Measurements from ENCODE around the gene SEC63. TPM values are rescaled to one million over a fixed set of nuclear protein-coding genes. Genes with fewer than 3 reads are reported as not detected.
"Not testable (repeated sequence)": the region's sequence is repeated elsewhere in the genome, so short reads cannot be mapped to it uniquely, and the experiment has no call there.

Gene SEC63
- total RNA-seq, 1 donor from 2014 or later = 154 TPM

GRCh38 chr6:107911692-107912091, 46.3 kb downstream of the SEC63 start:
- Mint-ChIP-seq H3K9me3 (peaks cover 4% of the 10 kb centered on the region), H3K4me1 (no peaks in the 10 kb centered on the region), H3K27ac (no peak overlapping the region), H3K36me3 (peaks cover 59% of the 10 kb centered on the region), H3K27me3 (ENCODE audit: low read depth) (no peaks in the 10 kb centered on the region), H3K4me3 (no peak overlapping the region)
- DNase-seq (ENCODE audit: low spot score in 2 of 2, unreplicated experiment in 2 of 2) = no peak
- no peak for TF ChIP-seq CTCF (IDR thresholded peaks at IDR 0.05; ENCODE audit: unreplicated experiment)

GRCh38 chr6:107894809-107895396, 63.1 kb downstream of the SEC63 start:
- no peak for TF ChIP-seq CTCF (IDR thresholded peaks at IDR 0.05; ENCODE audit: unreplicated experiment)
- no peak for DNase-seq (ENCODE audit: low spot score in 2 of 2, unreplicated experiment in 2 of 2)
- peaks cover 25% of the 10 kb centered on the region for H3K9me3 Mint-ChIP-seq
- H3K27me3 Mint-ChIP-seq (ENCODE audit: low read depth) = no peaks in the 10 kb centered on the region
- H3K27ac Mint-ChIP-seq = no peak overlapping the region
- no peaks in the 10 kb centered on the region for H3K4me1 Mint-ChIP-seq
- no peak overlapping the region for H3K4me3 Mint-ChIP-seq
- H3K36me3 Mint-ChIP-seq = peaks cover 71% of the 10 kb centered on the region

- DNase-seq (ENCODE audit: low spot score in 2 of 2, unreplicated experiment in 2 of 2); H3K4me1 Mint-ChIP-seq; H3K27me3 Mint-ChIP-seq (ENCODE audit: low read depth); H3K27ac Mint-ChIP-seq; H3K4me3 Mint-ChIP-seq: not testable (repeated sequence)
- Mint-ChIP-seq H3K9me3 (peaks cover 53% of the 10 kb centered on the region), H3K36me3 (peaks cover 87% of the 10 kb centered on the region)
Measured at GRCh38 chr6:107890431-107890830, 67.6 kb downstream of the SEC63 start.

- not testable (repeated sequence) for H3K4me3 Mint-ChIP-seq; DNase-seq (ENCODE audit: low spot score in 2 of 2, unreplicated experiment in 2 of 2); H3K27me3 Mint-ChIP-seq (ENCODE audit: low read depth); H3K4me1 Mint-ChIP-seq; H3K27ac Mint-ChIP-seq
- Mint-ChIP-seq H3K9me3 (peaks cover 45% of the 10 kb centered on the region), H3K36me3 (peaks cover 62% of the 10 kb centered on the region)
Measured at GRCh38 chr6:107885950-107886349, 72.1 kb downstream of the SEC63 start.

- peaks cover 2% of the 10 kb centered on the region for H3K9me3 Mint-ChIP-seq
- peak overlapping the region; percentile 56 for H3K27ac Mint-ChIP-seq
- peaks cover 8% of the 10 kb centered on the region for H3K4me1 Mint-ChIP-seq
- peaks cover 40% of the 10 kb centered on the region for H3K36me3 Mint-ChIP-seq
- no peaks in the 10 kb centered on the region for H3K27me3 Mint-ChIP-seq (ENCODE audit: low read depth)
- no peak for DNase-seq (ENCODE audit: low spot score in 2 of 2, unreplicated experiment in 2 of 2)
- no peak overlapping the region for H3K4me3 Mint-ChIP-seq
- no peak for TF ChIP-seq CTCF (IDR thresholded peaks at IDR 0.05; ENCODE audit: unreplicated experiment)
Measured at GRCh38 chr6:107879941-107880340, 78.1 kb downstream of the SEC63 start.

- TF ChIP-seq CTCF (IDR thresholded peaks at IDR 0.05; ENCODE audit: unreplicated experiment) = no peak
- Mint-ChIP-seq H3K27ac (no peak overlapping the region), H3K27me3 (ENCODE audit: low read depth) (no peaks in the 10 kb centered on the region), H3K36me3 (peaks cover 42% of the 10 kb centered on the region), H3K4me3 (no peak overlapping the region), H3K4me1 (peaks cover 8% of the 10 kb centered on the region), H3K9me3 (no peaks in the 10 kb centered on the region)
- DNase-seq (ENCODE audit: low spot score in 2 of 2, unreplicated experiment in 2 of 2) = no peak
Measured at GRCh38 chr6:107877968-107878367, 80.0 kb downstream of the SEC63 start.

GRCh38 chr6:107871976-107872375, 86.0 kb downstream of the SEC63 start:
- no peaks in the 10 kb centered on the region for H3K9me3 Mint-ChIP-seq
- no peak overlapping the region for H3K27ac Mint-ChIP-seq
- TF ChIP-seq CTCF (IDR thresholded peaks at IDR 0.05; ENCODE audit: unreplicated experiment) = no peak
- no peak overlapping the region for H3K4me3 Mint-ChIP-seq
- H3K4me1 Mint-ChIP-seq = peaks cover 2% of the 10 kb centered on the region
- no peaks in the 10 kb centered on the region for H3K27me3 Mint-ChIP-seq (ENCODE audit: low read depth)
- DNase-seq (ENCODE audit: low spot score in 2 of 2, unreplicated experiment in 2 of 2) = no peak
- H3K36me3 Mint-ChIP-seq = peaks cover 38% of the 10 kb centered on the region

- not testable (repeated sequence) for H3K27ac Mint-ChIP-seq; H3K4me3 Mint-ChIP-seq; H3K27me3 Mint-ChIP-seq (ENCODE audit: low read depth); DNase-seq (ENCODE audit: low spot score in 2 of 2, unreplicated experiment in 2 of 2); H3K4me1 Mint-ChIP-seq; H3K9me3 Mint-ChIP-seq
- H3K36me3 Mint-ChIP-seq = peaks cover 38% of the 10 kb centered on the region
Measured at GRCh38 chr6:107871512-107871911, 86.5 kb downstream of the SEC63 start.

Measured in mesothelial cell of epicardium (in vitro differentiated cells).